ENCODE measurements around the gene C16orf87. TPM values are rescaled to one million over a fixed set of nuclear protein-coding genes. Genes with fewer than 3 reads are reported as not detected.
"Not testable (repeated sequence)": the region's sequence is repeated elsewhere in the genome, so short reads cannot be mapped to it uniquely, and the experiment has no call there.

Gene C16orf87
- total RNA-seq: 1 to 10 TPM; 7.5 to 8.4 TPM

GRCh38 chr16:46830902-46831647, at the start of gene C16orf87:
Gene C16orf87, minus strand, starts transcription at chr16:46831180. Its CDS starts 31 bp downstream, at chr16:46831149.
- peaks cover 32% of the 10 kb centered on the region for H3K4me1 Mint-ChIP-seq (ENCODE audit: low read depth)
- peaks cover 7% of the 10 kb centered on the region for H3K36me3 Mint-ChIP-seq (ENCODE audit: low read depth)
- peaks cover 14% of the 10 kb centered on the region for H3K27me3 Mint-ChIP-seq (ENCODE audit: low read depth)
- POLR2A ChIA-PET: interaction anchor here (0.7 kb wide), 1 partner anchor 40 kb away, joined by 4 read pairs; no protein-coding TSS in a partner anchor
- CTCF ChIA-PET: interaction anchor here (1.0 to 1.4 kb wide), 3 partner anchors 11 to 158 kb away, joined by 3 to 4 read pairs (median 4); no protein-coding TSS in a partner anchor
- peak; percentile 96 for ATAC-seq
- H3K27ac Mint-ChIP-seq: peak within 1 kb of the TSS; percentile 98
- peak; percentile 94 for DNase-seq
- peak within 1 kb of the TSS; percentile 98 for H3K4me3 Mint-ChIP-seq
- no peaks in the 10 kb centered on the region for H3K9me3 Mint-ChIP-seq (ENCODE audit: insufficient read depth)

GRCh38 chr16:46875243-46875642, 44.3 kb upstream of the C16orf87 start:
- POLR2A ChIA-PET: no interaction called here
- Mint-ChIP-seq H3K4me1 (ENCODE audit: low read depth) (no peaks in the 10 kb centered on the region), H3K4me3 (no peak overlapping the region), H3K36me3 (ENCODE audit: low read depth) (no peaks in the 10 kb centered on the region), H3K27me3 (ENCODE audit: low read depth) (peaks cover 9% of the 10 kb centered on the region), H3K27ac (no peak overlapping the region), H3K9me3 (ENCODE audit: insufficient read depth) (no peaks in the 10 kb centered on the region)
- no peak for ATAC-seq
- CTCF ChIA-PET: interaction anchor here (0.8 kb wide), 1 partner anchor 21 kb away, joined by 4 read pairs; no protein-coding TSS in a partner anchor
- DNase-seq: no peak

GRCh38 chr16:46873201-46873600, 42.2 kb upstream of the C16orf87 start:
- Mint-ChIP-seq H3K27me3 (ENCODE audit: low read depth) (peaks cover 6% of the 10 kb centered on the region), H3K4me3 (no peak overlapping the region), H3K36me3 (ENCODE audit: low read depth) (no peaks in the 10 kb centered on the region), H3K27ac (no peak overlapping the region), H3K9me3 (ENCODE audit: insufficient read depth) (no peaks in the 10 kb centered on the region), H3K4me1 (ENCODE audit: low read depth) (no peaks in the 10 kb centered on the region)
- DNase-seq: no peak
- ChIA-PET POLR2A (no interaction called here), CTCF (interaction anchor here (1.0 to 1.1 kb wide), 2 partner anchors 15 to 19 kb away, joined by 3 to 4 read pairs; no protein-coding TSS in a partner anchor)
- ATAC-seq: no peak

- no peaks in the 10 kb centered on the region for H3K4me1 Mint-ChIP-seq (ENCODE audit: low read depth)
- H3K4me3 Mint-ChIP-seq: no peak overlapping the region
- POLR2A ChIA-PET: no interaction called here
- H3K27me3 Mint-ChIP-seq (ENCODE audit: low read depth): peaks cover 8% of the 10 kb centered on the region
- ATAC-seq (no peak), DNase-seq (no peak)
- no peaks in the 10 kb centered on the region for H3K9me3 Mint-ChIP-seq (ENCODE audit: insufficient read depth)
- H3K27ac Mint-ChIP-seq: no peak overlapping the region
- CTCF ChIA-PET: no interaction called here
- H3K36me3 Mint-ChIP-seq (ENCODE audit: low read depth): no peaks in the 10 kb centered on the region
These were observed 40.6 kb upstream of the C16orf87 start for GRCh38 chr16:46871597-46871996.

GRCh38 chr16:46868891-46869290, 37.9 kb upstream of the C16orf87 start:
- H3K9me3 Mint-ChIP-seq (ENCODE audit: insufficient read depth); DNase-seq; H3K4me1 Mint-ChIP-seq (ENCODE audit: low read depth); H3K27ac Mint-ChIP-seq; ATAC-seq; H3K36me3 Mint-ChIP-seq (ENCODE audit: low read depth); H3K4me3 Mint-ChIP-seq; H3K27me3 Mint-ChIP-seq (ENCODE audit: low read depth): not testable (repeated sequence)
- POLR2A ChIA-PET: interaction anchor here (0.6 kb wide), 1 partner anchor 45 kb away, joined by 3 read pairs; no protein-coding TSS in a partner anchor
- CTCF ChIA-PET: interaction anchor here (6.6 kb wide), 1 partner anchor 15 kb away, joined by 31 read pairs; no protein-coding TSS in a partner anchor

- POLR2A ChIA-PET; H3K4me3 Mint-ChIP-seq; H3K36me3 Mint-ChIP-seq (ENCODE audit: low read depth); DNase-seq; H3K27me3 Mint-ChIP-seq (ENCODE audit: low read depth); ATAC-seq; H3K9me3 Mint-ChIP-seq (ENCODE audit: insufficient read depth); H3K27ac Mint-ChIP-seq: not testable (repeated sequence)
- CTCF ChIA-PET: interaction anchor here (6.6 kb wide), 1 partner anchor 13 kb away, joined by 31 read pairs; no protein-coding TSS in a partner anchor
- H3K4me1 Mint-ChIP-seq (ENCODE audit: low read depth): peaks cover 12% of the 10 kb centered on the region
These were observed 36.5 kb upstream of the C16orf87 start for GRCh38 chr16:46867486-46867885.

- no peaks in the 10 kb centered on the region for H3K36me3 Mint-ChIP-seq (ENCODE audit: low read depth)
- H3K27me3 Mint-ChIP-seq (ENCODE audit: low read depth): peaks cover 8% of the 10 kb centered on the region
- no peak for ATAC-seq
- H3K9me3 Mint-ChIP-seq (ENCODE audit: insufficient read depth): no peaks in the 10 kb centered on the region
- ChIA-PET CTCF (interaction anchor here (1.0 to 6.6 kb wide), 3 partner anchors 12 to 64 kb away, joined by 3 to 31 read pairs (median 3); no protein-coding TSS in a partner anchor), POLR2A (no interaction called here)
- no peak overlapping the region for H3K27ac Mint-ChIP-seq
- no peak overlapping the region for H3K4me3 Mint-ChIP-seq
- peaks cover 17% of the 10 kb centered on the region for H3K4me1 Mint-ChIP-seq (ENCODE audit: low read depth)
- no peak for DNase-seq
These were observed 35.3 kb upstream of the C16orf87 start for GRCh38 chr16:46866286-46866685.

- H3K27ac Mint-ChIP-seq: no peak overlapping the region
- no peak for ATAC-seq
These were observed 31.8 kb upstream of the C16orf87 start for GRCh38 chr16:46862555-46863447.

GRCh38 chr16:46859719-46860152, 28.8 kb upstream of the C16orf87 start:
- H3K4me3 Mint-ChIP-seq: no peak overlapping the region
- peaks cover 19% of the 10 kb centered on the region for H3K4me1 Mint-ChIP-seq (ENCODE audit: low read depth)
- no peaks in the 10 kb centered on the region for H3K36me3 Mint-ChIP-seq (ENCODE audit: low read depth)
- DNase-seq (no peak), ATAC-seq (no peak)
- no peak overlapping the region for H3K27ac Mint-ChIP-seq
- ChIA-PET CTCF (interaction anchor here (0.8 to 1.3 kb wide), 3 partner anchors 49 to 69 kb away, joined by 3 to 5 read pairs (median 3); no protein-coding TSS in a partner anchor), POLR2A (no interaction called here)
- no peaks in the 10 kb centered on the region for H3K9me3 Mint-ChIP-seq (ENCODE audit: insufficient read depth)
- no peaks in the 10 kb centered on the region for H3K27me3 Mint-ChIP-seq (ENCODE audit: low read depth)

More at GRCh38 chr16:46862555-46863447, 31.8 kb upstream of the C16orf87 start:
- peaks cover 19% of the 10 kb centered on the region for H3K4me1 Mint-ChIP-seq (ENCODE audit: low read depth)
- H3K9me3 Mint-ChIP-seq (ENCODE audit: insufficient read depth): no peaks in the 10 kb centered on the region
- ChIA-PET POLR2A (no interaction called here), CTCF (interaction anchor here (1.2 to 6.6 kb wide), 4 partner anchors 9 to 189 kb away, joined by 3 to 31 read pairs (median 7); no protein-coding TSS in a partner anchor)
- H3K27me3 Mint-ChIP-seq (ENCODE audit: low read depth): peaks cover 2% of the 10 kb centered on the region
- DNase-seq: no peak
- H3K4me3 Mint-ChIP-seq: no peak overlapping the region
- H3K36me3 Mint-ChIP-seq (ENCODE audit: low read depth): no peaks in the 10 kb centered on the region

GRCh38 chr16:46858151-46858550, 27.2 kb upstream of the C16orf87 start:
- ATAC-seq (no peak), DNase-seq (no peak)
- no peaks in the 10 kb centered on the region for H3K27me3 Mint-ChIP-seq (ENCODE audit: low read depth)
- no peak overlapping the region for H3K27ac Mint-ChIP-seq
- H3K4me1 Mint-ChIP-seq (ENCODE audit: low read depth): peaks cover 8% of the 10 kb centered on the region
- H3K9me3 Mint-ChIP-seq (ENCODE audit: insufficient read depth): no peaks in the 10 kb centered on the region
- POLR2A ChIA-PET: interaction anchor here (0.8 kb wide), 1 partner anchor 116 kb away, joined by 4 read pairs; no protein-coding TSS in a partner anchor
- H3K4me3 Mint-ChIP-seq: no peak overlapping the region
- CTCF ChIA-PET: interaction anchor here (1.0 to 1.4 kb wide), 4 partner anchors 50 to 90 kb away, joined by 3 to 9 read pairs (median 4); no protein-coding TSS in a partner anchor
- no peaks in the 10 kb centered on the region for H3K36me3 Mint-ChIP-seq (ENCODE audit: low read depth)

- ChIA-PET CTCF (interaction anchor here (1.0 to 1.4 kb wide), 4 partner anchors 51 to 91 kb away, joined by 3 to 9 read pairs (median 4); no protein-coding TSS in a partner anchor), POLR2A (interaction anchor here (0.8 kb wide), 1 partner anchor 117 kb away, joined by 4 read pairs; no protein-coding TSS in a partner anchor)
- ATAC-seq (no peak), DNase-seq (peak; percentile 26)
- Mint-ChIP-seq H3K27me3 (ENCODE audit: low read depth) (no peaks in the 10 kb centered on the region), H3K27ac (no peak overlapping the region), H3K9me3 (ENCODE audit: insufficient read depth) (no peaks in the 10 kb centered on the region), H3K4me3 (no peak overlapping the region), H3K36me3 (ENCODE audit: low read depth) (no peaks in the 10 kb centered on the region), H3K4me1 (ENCODE audit: low read depth) (peaks cover 8% of the 10 kb centered on the region)
These were observed 26.5 kb upstream of the C16orf87 start for GRCh38 chr16:46857368-46857945.

Measured in activated CD8-positive, alpha-beta T cell treated with anti-CD3 and anti-CD28 coated beads, Interleukin-2, amount 10 ng/mL, durations not matched to agents 7 days and 5 days (primary cell).